Heart right ventricle (tissue), 16 donors: ENCODE data around the gene CFL2. TPM values are rescaled to one million over a fixed set of nuclear protein-coding genes. Genes with fewer than 3 reads are reported as not detected.

Experiments used
- ATAC-seq, 8 donors: fragments of 200-7000 bp; cut with Tn5 transposase; one replicate each; pipeline ENCODE4 v1.9.1; 2020; ENCODE audit warnings: mild to moderate bottlenecking in 8 of 8, moderate library complexity in 8 of 8, moderate number of reproducible peaks in 1 of 8
- DNase-seq, 2 donors: peaks; one replicate each; pipeline ENCODE4 v3.0.0-alpha.2; 2020
- H3K27ac ChIP-seq, 10 donors: fragments of 200-600 bp; sonication (generic) in 2 of 10; one replicate each; pipeline versions ENCODE4 v1.5.0 to v1.8.0; 2020 to 2022; ENCODE audit warnings: mild to moderate bottlenecking in 3 of 10
- H3K27me3 ChIP-seq, 7 donors: fragments of 200-600 bp; one replicate each; pipeline ENCODE4 v1.8.0; 2021 to 2022; ENCODE audit warnings: mild to moderate bottlenecking in 2 of 7
- H3K36me3 ChIP-seq, 9 donors: fragments of 200-600 bp; sonication (generic) in 1 of 9; one replicate each; pipeline versions ENCODE4 v1.5.0 to v1.8.0; 2020 to 2022; ENCODE audit warnings: mild to moderate bottlenecking in 2 of 9
- H3K4me1 ChIP-seq, 9 donors: fragments of 200-600 bp; sonication (generic) in 1 of 9; one replicate each; pipeline versions ENCODE4 v1.5.0 to v1.8.0; 2020 to 2022; ENCODE audit warnings: mild to moderate bottlenecking in 4 of 9
- H3K4me3 ChIP-seq, 10 donors: fragments of 200-600 bp; sonication (generic) in 2 of 10; one replicate each; pipeline versions ENCODE4 v1.5.0 to v1.8.0; 2020 to 2022; ENCODE audit warnings: mild to moderate bottlenecking in 7 of 10, moderate library complexity in 2 of 10
- H3K9me3 ChIP-seq, 11 donors: fragments of 200-600 bp in 10 of 11; sonication (generic) in 2 of 11; one replicate each; pipeline versions ENCODE4 v1.5.0 to v1.8.0; 2013 to 2022; ENCODE audit warnings: mild to moderate bottlenecking in 2 of 11, control low read depth in 1 of 11, moderate library complexity in 1 of 11
- WGBS, 2 donors: extraction: QIAGEN DNeasy Blood & Tissue Kit; methylation state at CpG; one replicate each; pipeline ENCODE4 v1.1.7; 2013; ENCODE audit warnings: inconsistent platforms in 1 of 2; 5-methylcytosine and 5-hydroxymethylcytosine counted together
- intact Hi-C, 10 donors: fragments of 100-400 bp; cut with DNase I; formaldehyde crosslinking; loops; one replicate each; pipeline versions ENCODE4 v1.11.1 to v1.14.2; 2022
- polyA plus RNA-seq, 2 donors: library from polyadenylated mRNA; stranded (reverse); fragments of 200-250 nt; gene quantifications; one replicate each; pipeline ENCODE4 v1.2.3, GENCODE V29; 2013
- total RNA-seq, 10 donors: library from RNA; stranded (reverse); fragmentation: NEBNext Ultra II Directional in 3 of 10; extraction: Animal tissue kit (Norgen Biotek cat#: 25700) in 3 of 10; gene quantifications; one replicate each; pipeline versions ENCODE4 v1.2.1 to v1.2.4, GENCODE V29; 2021 to 2023
- TF ChIP-seq, protein P1 (sequence below), 9 donors: fragments of 200-600 bp; sonication (generic) in 2 of 9; IDR thresholded peaks; one replicate each; pipeline versions ENCODE4 v1.5.0 to v1.8.0; 2021 to 2022; ENCODE audit warnings: antibody characterized with exemption in 9 of 9, mild to moderate bottlenecking in 5 of 9, moderate library complexity in 1 of 9
- donor health status: Arrhythmogenic right ventricular cardiomyopathy.
- donor health status: ischemic (EF 13 %, LVEDD 7.1; RV severe dilation, severe dysfunction).
- donor health status: healthy with polysubstance abuse.
- donor health status: DM: no; HTN: yes; CAD: no.
- donor health status: DM: no; HTN: no; CAD: no.
- donor health status: ischemic (EF 25% LVEDD 6.9; RV normal size, moderate dysfunction).
- donor health status: ischemic (EF 25% LVEDD 5.7; RV mildly dilated, moderate dysfunction).
- donor health status: healthy.
- donor health status: DM: yes; HTN: yes; CAD: no.
- donor health status: Ischemic cardiomyopathy.
- donor health status: ischemic (EF 35%, LVEDD 5.7; RV mildly dilated, moderate dysfunction).
- donor health status: nonischemic (EF 11% LVEDD 7.7; RV severe dilation, severe dysfunction).
- donor health status: DM: yes; HTN: yes; CAD: no.
- donor health status: PGD.
- donor health status: ischemic (EF 29% LVEDD 5.4; RV normal size, mild dysfunction).
- donor health status: nonischemic (EF 23%, LVEDD 6.1; RV moderate dilation, normal function).

The CFL2 gene
- total and polyA plus RNA-seq, 12 donors = 154 to 918 (median 530) TPM

DNA sequence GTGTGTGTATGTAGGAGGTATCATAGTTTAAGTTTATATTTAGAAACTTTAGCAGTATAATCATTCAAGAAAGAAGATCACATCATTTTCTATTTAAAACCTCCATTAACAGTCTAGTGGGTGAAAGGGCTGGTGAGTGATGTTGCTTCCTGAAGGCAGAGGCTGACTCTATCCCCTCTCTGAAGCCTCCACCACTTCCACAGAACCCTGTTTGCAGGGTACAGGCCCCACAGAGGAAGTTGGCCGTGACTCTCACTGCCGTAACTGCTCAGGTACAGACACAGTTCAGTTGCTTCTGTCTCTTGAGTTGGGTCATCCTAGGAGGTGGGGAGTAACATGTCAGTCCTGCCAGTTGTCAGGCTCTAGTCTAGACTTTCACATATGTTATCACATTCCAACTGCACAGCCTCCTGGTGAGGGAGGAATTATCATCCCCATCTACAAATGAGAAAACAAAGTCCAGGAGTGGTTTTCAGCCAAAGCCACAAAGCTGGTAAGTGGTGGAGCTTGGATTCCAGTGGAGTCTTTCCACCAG, 31.5 kb downstream of the CFL2 start:
- H3K27me3 ChIP-seq = peaks cover 0 to 10% (median 0%) of the 10 kb centered on the region in 7 donors
- H3K36me3 ChIP-seq = no peaks in the 10 kb centered on the region
- no peak for DNase-seq
- peaks cover 0 to 7% (median 0%) of the 10 kb centered on the region in 9 donors for H3K4me1 ChIP-seq
- TF ChIP-seq, protein P1, sequence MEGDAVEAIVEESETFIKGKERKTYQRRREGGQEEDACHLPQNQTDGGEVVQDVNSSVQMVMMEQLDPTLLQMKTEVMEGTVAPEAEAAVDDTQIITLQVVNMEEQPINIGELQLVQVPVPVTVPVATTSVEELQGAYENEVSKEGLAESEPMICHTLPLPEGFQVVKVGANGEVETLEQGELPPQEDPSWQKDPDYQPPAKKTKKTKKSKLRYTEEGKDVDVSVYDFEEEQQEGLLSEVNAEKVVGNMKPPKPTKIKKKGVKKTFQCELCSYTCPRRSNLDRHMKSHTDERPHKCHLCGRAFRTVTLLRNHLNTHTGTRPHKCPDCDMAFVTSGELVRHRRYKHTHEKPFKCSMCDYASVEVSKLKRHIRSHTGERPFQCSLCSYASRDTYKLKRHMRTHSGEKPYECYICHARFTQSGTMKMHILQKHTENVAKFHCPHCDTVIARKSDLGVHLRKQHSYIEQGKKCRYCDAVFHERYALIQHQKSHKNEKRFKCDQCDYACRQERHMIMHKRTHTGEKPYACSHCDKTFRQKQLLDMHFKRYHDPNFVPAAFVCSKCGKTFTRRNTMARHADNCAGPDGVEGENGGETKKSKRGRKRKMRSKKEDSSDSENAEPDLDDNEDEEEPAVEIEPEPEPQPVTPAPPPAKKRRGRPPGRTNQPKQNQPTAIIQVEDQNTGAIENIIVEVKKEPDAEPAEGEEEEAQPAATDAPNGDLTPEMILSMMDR (IDR thresholded peaks at IDR 0.05) = no peak
- intact Hi-C loops = no loop called here
- 51 to 67% methylated on average over 2 of the region's 2 CpGs for WGBS, 2 donors
- peak overlapping the region in 6 of 10 donors; percentile 21 to 60 (median 48) for H3K27ac ChIP-seq
- ATAC-seq = peak in 7 of 8 donors; percentile 58 to 90 (median 83)
- no peaks in the 10 kb centered on the region for H3K9me3 ChIP-seq
- no peak overlapping the region for H3K4me3 ChIP-seq

DNA sequence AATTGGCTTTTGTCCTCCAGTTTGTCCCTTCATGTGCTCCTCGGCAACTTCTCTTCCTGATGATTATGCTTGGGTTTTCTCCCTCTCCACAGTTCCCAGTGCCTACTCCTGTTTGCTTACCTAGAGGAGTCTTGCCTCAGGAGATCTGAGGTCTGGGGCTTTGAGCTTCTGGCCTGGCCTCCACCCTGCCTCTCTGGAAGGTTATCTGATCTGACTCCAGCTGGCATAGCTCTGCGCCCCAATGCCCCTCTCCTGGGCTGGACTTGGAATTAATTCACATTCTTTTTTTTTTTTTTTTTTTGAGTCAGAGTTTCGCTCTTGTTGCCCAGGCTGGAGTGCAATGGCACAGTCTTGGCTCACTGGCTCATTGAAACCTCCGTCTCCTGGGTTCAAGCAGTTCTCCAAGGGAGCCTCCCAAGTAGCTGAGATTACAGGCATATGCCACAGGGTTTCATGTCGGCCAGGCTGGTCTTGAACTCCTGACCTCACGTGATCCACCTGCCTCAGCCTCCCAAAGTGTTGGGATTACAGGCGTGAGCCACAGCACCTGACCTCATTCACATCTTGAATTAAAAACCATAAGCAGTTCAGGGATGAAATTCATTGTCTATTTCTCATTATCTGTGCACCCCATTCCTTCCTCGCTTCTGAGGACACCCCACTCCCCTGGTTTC, 33.5 kb downstream of the CFL2 start:
- intact Hi-C loops = no loop called here
- ATAC-seq (peak in 1 of 8 donors; percentile 21), DNase-seq (no peak)
- H3K27ac ChIP-seq = no peak overlapping the region
- TF ChIP-seq, protein P1 (IDR thresholded peaks at IDR 0.05) = no peak
- H3K4me3 ChIP-seq = no peak overlapping the region
- no peaks in the 10 kb centered on the region for H3K9me3 ChIP-seq
- peaks cover 0 to 10% (median 0%) of the 10 kb centered on the region in 7 donors for H3K27me3 ChIP-seq
- H3K36me3 ChIP-seq = no peaks in the 10 kb centered on the region
- H3K4me1 ChIP-seq = peaks cover 0 to 8% (median 0%) of the 10 kb centered on the region in 9 donors
- WGBS, 2 donors = 81 to 86% methylated on average over 8 of the region's 8 CpGs

DNA sequence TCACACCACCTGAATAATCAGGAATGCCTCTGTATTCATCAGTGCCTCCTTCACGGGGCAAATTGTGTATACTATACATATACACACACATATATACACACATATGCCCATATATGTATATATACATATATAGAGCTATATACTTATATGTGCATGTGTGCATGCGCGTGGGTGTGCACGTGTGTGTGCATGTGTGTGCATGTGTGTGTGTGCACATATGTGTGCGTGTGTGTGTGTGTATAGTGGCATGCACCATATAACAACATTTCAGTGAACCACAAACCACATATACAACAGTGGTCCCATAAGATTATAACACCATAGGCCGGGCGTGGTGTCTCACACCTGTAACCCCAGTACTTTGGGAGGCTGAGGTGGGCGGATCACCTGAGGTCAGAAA, 35.7 kb downstream of the CFL2 start:
- no peak overlapping the region for H3K4me3 ChIP-seq
- no peaks in the 10 kb centered on the region for H3K36me3 ChIP-seq
- no peaks in the 10 kb centered on the region for H3K9me3 ChIP-seq
- H3K4me1 ChIP-seq = peaks cover 0 to 8% (median 0%) of the 10 kb centered on the region in 9 donors
- H3K27ac ChIP-seq = no peak overlapping the region
- TF ChIP-seq, protein P1 (IDR thresholded peaks at IDR 0.05) = no peak
- ATAC-seq = no peak
- WGBS, 2 donors = 91 to 92% methylated on average over 8 of the region's 8 CpGs
- peaks cover 0 to 2% (median 0%) of the 10 kb centered on the region in 7 donors for H3K27me3 ChIP-seq
- intact Hi-C loops = no loop called here
- DNase-seq = no peak

DNA sequence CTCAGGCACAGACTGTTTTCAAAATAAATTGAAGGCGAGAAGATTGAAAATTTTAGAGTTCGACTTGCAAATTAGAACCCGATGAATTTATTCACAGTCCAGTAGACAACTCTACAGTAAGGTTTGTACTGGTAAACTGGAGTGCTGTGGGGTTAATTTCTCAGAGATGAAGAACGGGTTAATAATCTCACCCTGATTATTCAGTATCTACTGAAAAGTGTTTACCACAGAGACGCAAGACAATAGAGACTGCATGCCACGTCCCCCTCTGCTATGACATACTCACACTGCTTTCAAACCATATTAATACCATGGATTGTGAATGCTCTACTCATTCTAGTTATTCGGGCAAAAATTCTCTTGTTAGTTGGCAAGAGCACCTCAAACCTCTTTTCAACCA, 36.1 kb downstream of the CFL2 start:
- H3K36me3 ChIP-seq = no peaks in the 10 kb centered on the region
- intact Hi-C loops = no loop called here
- no peak overlapping the region for H3K27ac ChIP-seq
- DNase-seq (no peak), ATAC-seq (no peak)
- TF ChIP-seq, protein P1 (IDR thresholded peaks at IDR 0.05) = no peak
- no peak overlapping the region for H3K4me3 ChIP-seq
- 66 to 69% methylated on average over 7 of the region's 7 CpGs for WGBS, 2 donors
- H3K27me3 ChIP-seq = no peaks in the 10 kb centered on the region
- H3K9me3 ChIP-seq = no peaks in the 10 kb centered on the region
- H3K4me1 ChIP-seq = peaks cover 0 to 8% (median 0%) of the 10 kb centered on the region in 9 donors
